ENCODE data around the gene TFPI.

The TFPI gene

GRCh38 chr2:187466129-187466792 lies 88.0 kb downstream of the TFPI start:
- no peak for DNase-seq (ENCODE audit: low read depth)

GRCh38 chr2:187462839-187463238 lies 91.4 kb downstream of the TFPI start:
- no peak for DNase-seq (ENCODE audit: low read depth)

- no peak for DNase-seq (ENCODE audit: low read depth)
Observed at GRCh38 chr2:187461294-187462261, 92.7 kb downstream of the TFPI start.

- no peak for DNase-seq (ENCODE audit: low read depth)
Observed at GRCh38 chr2:187459256-187459655, 95.0 kb downstream of the TFPI start.

- no peak for DNase-seq (ENCODE audit: low read depth)
Observed at GRCh38 chr2:187453078-187453641, 101.1 kb downstream of the TFPI start.

- DNase-seq (ENCODE audit: low read depth), result no peak
Observed at GRCh38 chr2:187451510-187451909, 102.7 kb downstream of the TFPI start.

- no peak for DNase-seq (ENCODE audit: low read depth)
Observed at GRCh38 chr2:187447336-187447735, 106.9 kb downstream of the TFPI start.

- DNase-seq (ENCODE audit: low read depth), result no peak
Observed at GRCh38 chr2:187446711-187447110, 107.5 kb downstream of the TFPI start.

- no peak for DNase-seq (ENCODE audit: low read depth)
Observed at GRCh38 chr2:187445051-187445450, 109.2 kb downstream of the TFPI start.

GRCh38 chr2:187442778-187443177 lies 111.5 kb downstream of the TFPI start:
- DNase-seq (ENCODE audit: low read depth), result no peak

- DNase-seq (ENCODE audit: low read depth), result no peak
Observed at GRCh38 chr2:187442378-187442777, 111.9 kb downstream of the TFPI start.

- no peak for DNase-seq (ENCODE audit: low read depth)
Observed at GRCh38 chr2:187440101-187440675, 114.0 kb downstream of the TFPI start.

- no peak for DNase-seq (ENCODE audit: low read depth)
Observed at GRCh38 chr2:187438455-187438854, 115.8 kb downstream of the TFPI start.

- no peak for DNase-seq (ENCODE audit: low read depth)
Observed at GRCh38 chr2:187435756-187436155, 118.5 kb downstream of the TFPI start.

- DNase-seq (ENCODE audit: low read depth), result no peak
Observed at GRCh38 chr2:187435078-187435477, 119.2 kb downstream of the TFPI start.

GRCh38 chr2:187434342-187434785 lies 119.9 kb downstream of the TFPI start:
- no peak for DNase-seq (ENCODE audit: low read depth)

- no peak for DNase-seq (ENCODE audit: low read depth)
Observed at GRCh38 chr2:187431911-187432310, 122.3 kb downstream of the TFPI start.

- DNase-seq (ENCODE audit: low read depth), result no peak
Observed at GRCh38 chr2:187429989-187430388, 124.2 kb downstream of the TFPI start.

GRCh38 chr2:187424146-187424545 lies 130.1 kb downstream of the TFPI start:
- DNase-seq (ENCODE audit: low read depth), result no peak

GRCh38 chr2:187422282-187422681 lies 132.0 kb downstream of the TFPI start:
- DNase-seq (ENCODE audit: low read depth), result no peak

GRCh38 chr2:187421519-187421918 lies 132.7 kb downstream of the TFPI start:
- no peak for DNase-seq (ENCODE audit: low read depth)

GRCh38 chr2:187419808-187420207 lies 134.4 kb downstream of the TFPI start:
- DNase-seq (ENCODE audit: low read depth), result no peak

GRCh38 chr2:187415449-187415848 lies 138.8 kb downstream of the TFPI start:
- DNase-seq (ENCODE audit: low read depth), result no peak

Measured in T-helper 22 cell (primary cell).